ENCODE results near the gene MTERF2. TPM values are rescaled to one million over a fixed set of nuclear protein-coding genes. Genes with fewer than 3 reads are reported as not detected.

Gene MTERF2
- total and polyA plus RNA-seq, 10 of the 15 experiments (the other 5 are each of a cell fraction or from before 2014, with no cell fraction given), result 2.1 to 9.8 (median 6.7) TPM

- TF ChIP-seq, protein P1, sequence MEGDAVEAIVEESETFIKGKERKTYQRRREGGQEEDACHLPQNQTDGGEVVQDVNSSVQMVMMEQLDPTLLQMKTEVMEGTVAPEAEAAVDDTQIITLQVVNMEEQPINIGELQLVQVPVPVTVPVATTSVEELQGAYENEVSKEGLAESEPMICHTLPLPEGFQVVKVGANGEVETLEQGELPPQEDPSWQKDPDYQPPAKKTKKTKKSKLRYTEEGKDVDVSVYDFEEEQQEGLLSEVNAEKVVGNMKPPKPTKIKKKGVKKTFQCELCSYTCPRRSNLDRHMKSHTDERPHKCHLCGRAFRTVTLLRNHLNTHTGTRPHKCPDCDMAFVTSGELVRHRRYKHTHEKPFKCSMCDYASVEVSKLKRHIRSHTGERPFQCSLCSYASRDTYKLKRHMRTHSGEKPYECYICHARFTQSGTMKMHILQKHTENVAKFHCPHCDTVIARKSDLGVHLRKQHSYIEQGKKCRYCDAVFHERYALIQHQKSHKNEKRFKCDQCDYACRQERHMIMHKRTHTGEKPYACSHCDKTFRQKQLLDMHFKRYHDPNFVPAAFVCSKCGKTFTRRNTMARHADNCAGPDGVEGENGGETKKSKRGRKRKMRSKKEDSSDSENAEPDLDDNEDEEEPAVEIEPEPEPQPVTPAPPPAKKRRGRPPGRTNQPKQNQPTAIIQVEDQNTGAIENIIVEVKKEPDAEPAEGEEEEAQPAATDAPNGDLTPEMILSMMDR (IDR thresholded peaks at IDR 0.05 in 2 of 3, conservative IDR thresholded peaks at IDR 0.05 in 1 of 3; ENCODE audit: control insufficient read depth in 2 of 3, extremely low read depth in 1 of 3, insufficient read depth in 1 of 3, low read depth in 3 of 3, low read length in 3 of 3), result no peak
- TF ChIP-seq FOXK2 (IDR thresholded peaks at IDR 0.05) (no peak), IKZF2 (IDR thresholded peaks at IDR 0.05) (no peak), JUND (IDR thresholded peaks at IDR 0.05; ENCODE audit: low read depth, low read length) (no peak)
- TF ChIP-seq, protein P2, sequence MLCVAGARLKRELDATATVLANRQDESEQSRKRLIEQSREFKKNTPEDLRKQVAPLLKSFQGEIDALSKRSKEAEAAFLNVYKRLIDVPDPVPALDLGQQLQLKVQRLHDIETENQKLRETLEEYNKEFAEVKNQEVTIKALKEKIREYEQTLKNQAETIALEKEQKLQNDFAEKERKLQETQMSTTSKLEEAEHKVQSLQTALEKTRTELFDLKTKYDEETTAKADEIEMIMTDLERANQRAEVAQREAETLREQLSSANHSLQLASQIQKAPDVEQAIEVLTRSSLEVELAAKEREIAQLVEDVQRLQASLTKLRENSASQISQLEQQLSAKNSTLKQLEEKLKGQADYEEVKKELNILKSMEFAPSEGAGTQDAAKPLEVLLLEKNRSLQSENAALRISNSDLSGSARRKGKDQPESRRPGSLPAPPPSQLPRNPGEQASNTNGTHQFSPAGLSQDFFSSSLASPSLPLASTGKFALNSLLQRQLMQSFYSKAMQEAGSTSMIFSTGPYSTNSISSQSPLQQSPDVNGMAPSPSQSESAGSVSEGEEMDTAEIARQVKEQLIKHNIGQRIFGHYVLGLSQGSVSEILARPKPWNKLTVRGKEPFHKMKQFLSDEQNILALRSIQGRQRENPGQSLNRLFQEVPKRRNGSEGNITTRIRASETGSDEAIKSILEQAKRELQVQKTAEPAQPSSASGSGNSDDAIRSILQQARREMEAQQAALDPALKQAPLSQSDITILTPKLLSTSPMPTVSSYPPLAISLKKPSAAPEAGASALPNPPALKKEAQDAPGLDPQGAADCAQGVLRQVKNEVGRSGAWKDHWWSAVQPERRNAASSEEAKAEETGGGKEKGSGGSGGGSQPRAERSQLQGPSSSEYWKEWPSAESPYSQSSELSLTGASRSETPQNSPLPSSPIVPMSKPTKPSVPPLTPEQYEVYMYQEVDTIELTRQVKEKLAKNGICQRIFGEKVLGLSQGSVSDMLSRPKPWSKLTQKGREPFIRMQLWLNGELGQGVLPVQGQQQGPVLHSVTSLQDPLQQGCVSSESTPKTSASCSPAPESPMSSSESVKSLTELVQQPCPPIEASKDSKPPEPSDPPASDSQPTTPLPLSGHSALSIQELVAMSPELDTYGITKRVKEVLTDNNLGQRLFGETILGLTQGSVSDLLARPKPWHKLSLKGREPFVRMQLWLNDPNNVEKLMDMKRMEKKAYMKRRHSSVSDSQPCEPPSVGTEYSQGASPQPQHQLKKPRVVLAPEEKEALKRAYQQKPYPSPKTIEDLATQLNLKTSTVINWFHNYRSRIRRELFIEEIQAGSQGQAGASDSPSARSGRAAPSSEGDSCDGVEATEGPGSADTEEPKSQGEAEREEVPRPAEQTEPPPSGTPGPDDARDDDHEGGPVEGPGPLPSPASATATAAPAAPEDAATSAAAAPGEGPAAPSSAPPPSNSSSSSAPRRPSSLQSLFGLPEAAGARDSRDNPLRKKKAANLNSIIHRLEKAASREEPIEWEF (IDR thresholded peaks at IDR 0.05; ENCODE audit: insufficient replicate concordance, low read depth, low read length), result no peak
Observed at GRCh38 chr12:106976668-106977067, 10.3 kb downstream of the MTERF2 start (continued).

All from GM12878 (cell line).